A673 (cell line): Measurements from ENCODE around the gene CNFN. TPM values are rescaled to one million over a fixed set of nuclear protein-coding genes. Genes with fewer than 3 reads are reported as not detected.

Experiments used
- BruUV-seq: library from RNA; stranded (reverse); fragments of 400-500 nt; replicated peaks from 2 replicates; lab custom pipeline; 2021; lab: Mats Ljungman, UMichigan
- CTCF ChIA-PET: fragments of 300-600 bp; sonication (Branson Sonifier 250); formaldehyde crosslinking; loops from one replicate; lab custom pipeline; 2022; ENCODE audit warnings: antibody characterized with exemption; lab: Charles Lee
- POLR2A ChIA-PET: fragments of 300-600 bp; sonication (Branson Sonifier 250); formaldehyde crosslinking; loops from one replicate; lab custom pipeline; 2022; ENCODE audit warnings: antibody characterized with exemption; ENCODE audit not compliant: low non-redundant PET; lab: Charles Lee
- DNase-seq: peaks from one replicate; pipeline ENCODE4 v3.0.0-alpha.2; 2015; ENCODE audit warnings: low spot score
- H3K27ac ChIP-seq: fragments of 200-600 bp; sonication (generic); 2 replicates; pipeline ENCODE4 v1.5.1; 2016; ENCODE audit warnings: mixed run types, low read depth, mild to moderate bottlenecking, mixed read lengths, antibody characterized with exemption, low read length; ENCODE audit not compliant: poor library complexity, severe bottlenecking
- H3K27me3 ChIP-seq: fragments of 200-600 bp; sonication (generic); replicated peaks from 2 replicates; pipeline ENCODE4 v1.6.1; 2017; ENCODE audit warnings: mixed run types, low read depth, mild to moderate bottlenecking, mixed read lengths, antibody characterized with exemption, low read length; ENCODE audit not compliant: insufficient read depth, poor library complexity
- H3K36me3 ChIP-seq: fragments of 200-600 bp; sonication (generic); 2 replicates; pipeline ENCODE4 v1.6.1; 2016; ENCODE audit warnings: mixed run types, mild to moderate bottlenecking, mixed read lengths, antibody characterized with exemption, low read length; ENCODE audit not compliant: insufficient read depth, poor library complexity, severe bottlenecking
- H3K4me1 ChIP-seq: fragments of 200-600 bp; sonication (generic); 2 replicates; pipeline ENCODE4 v1.6.1; 2017; ENCODE audit warnings: mixed run types, mild to moderate bottlenecking, mixed read lengths, antibody characterized with exemption, low read length; ENCODE audit not compliant: insufficient read depth, poor library complexity, severe bottlenecking
- H3K4me3 ChIP-seq: fragments of 200-600 bp; sonication (generic); 2 replicates; pipeline ENCODE4 v1.5.1; 2016; ENCODE audit warnings: low read depth, mixed run types, mild to moderate bottlenecking, mixed read lengths, low read length; ENCODE audit not compliant: poor library complexity, severe bottlenecking
- H3K9me3 ChIP-seq: fragments of 200-600 bp; sonication (generic); 2 replicates; pipeline ENCODE4 v1.6.1; 2016; ENCODE audit warnings: mixed run types, low read depth, mild to moderate bottlenecking, mixed read lengths, antibody characterized with exemption, low read length; ENCODE audit not compliant: poor library complexity, severe bottlenecking
- CTCF ChIP-seq: fragments of 300-800, 200-600 bp; sonication (generic); conservative IDR thresholded peaks from 2 replicates; pipeline ENCODE4 v1.5.1; 2017; ENCODE audit warnings: low read depth, mild to moderate bottlenecking, antibody characterized with exemption, low read length, moderate library complexity, mixed read lengths
- EZH2 ChIP-seq: fragments of 200-600 bp; sonication (generic); IDR thresholded peaks from 2 replicates; pipeline ENCODE4 v1.6.1; 2017; ENCODE audit warnings: borderline replicate concordance, low read depth, mild to moderate bottlenecking, mixed read lengths, antibody characterized with exemption, low read length; ENCODE audit not compliant: poor library complexity, severe bottlenecking
- intact Hi-C: fragments of 100-400 bp; cut with micrococcal nuclease; formaldehyde crosslinking; loops from one replicate; pipeline ENCODE4 v1.10.0; 2022; ENCODE audit not compliant: unreplicated experiment
- total RNA-seq: library from RNA; stranded (reverse); gene quantifications from 2 replicates; pipeline ENCODE4 v1.2.3, GENCODE V29; 2021

The CNFN gene
- total RNA-seq, 1 experiment from 2014 or later, result not detected

- no peak for DNase-seq
- Histone ChIP-seq H3K27me3 (no peaks in the 10 kb centered on the region), H3K4me3 (no peak overlapping the region), H3K4me1 (no peaks in the 10 kb centered on the region), H3K27ac (no peak overlapping the region), H3K9me3 (peaks cover 5% of the 10 kb centered on the region), H3K36me3 (peaks cover 13% of the 10 kb centered on the region)
- BruUV-seq, result no TSS peak
- ChIA-PET POLR2A (no interaction called here), CTCF (no interaction called here)
- no peak for TF ChIP-seq CTCF
- intact Hi-C loops, result no loop called here
Measured at GRCh38 chr19:42362891-42363440, 27.1 kb downstream of the CNFN start.

- intact Hi-C loops, result no loop called here
- BruUV-seq, result no TSS peak
- H3K27me3 ChIP-seq, result no peaks in the 10 kb centered on the region
- peaks cover 5% of the 10 kb centered on the region for H3K9me3 ChIP-seq
- CTCF ChIA-PET, result no interaction called here
- peaks cover 13% of the 10 kb centered on the region for H3K36me3 ChIP-seq
- POLR2A ChIA-PET, result no interaction called here
- no peaks in the 10 kb centered on the region for H3K4me1 ChIP-seq
- no peak for TF ChIP-seq EZH2
- no peak for TF ChIP-seq CTCF
- no peak for DNase-seq
- no peak overlapping the region for H3K27ac ChIP-seq
- H3K4me3 ChIP-seq, result no peak overlapping the region
Measured at GRCh38 chr19:42362342-42362741, 27.8 kb downstream of the CNFN start.

- Histone ChIP-seq H3K36me3 (peaks cover 17% of the 10 kb centered on the region), H3K27ac (no peak overlapping the region), H3K4me3 (no peak overlapping the region), H3K27me3 (no peaks in the 10 kb centered on the region), H3K9me3 (peaks cover 5% of the 10 kb centered on the region), H3K4me1 (no peaks in the 10 kb centered on the region)
- POLR2A ChIA-PET, result no interaction called here
- no peak for DNase-seq
- CTCF ChIA-PET, result interaction anchor here (0.6 kb wide), 1 partner anchor 12 kb away, joined by 3 read pairs; no protein-coding TSS in a partner anchor
- intact Hi-C loops, result no loop called here
- no TSS peak for BruUV-seq
- TF ChIP-seq CTCF (no peak), EZH2 (no peak)
Measured at GRCh38 chr19:42361545-42361910, 28.6 kb downstream of the CNFN start.
